D341Med (cell line): Measurements from ENCODE around the gene ITGA11.
A peak's percentile ranks its signal among the peaks of the same experiment; 100 is the strongest.

Experiments used
- DNase-seq: peaks from one replicate; pipeline ENCODE4 v3.0.0; 2012; ENCODE audit warnings: low spot score

ITGA11 gene

GRCh38 chr15:68265081-68265480, 166.9 kb downstream of the ITGA11 start:
- DNase-seq = no peak

DNA sequence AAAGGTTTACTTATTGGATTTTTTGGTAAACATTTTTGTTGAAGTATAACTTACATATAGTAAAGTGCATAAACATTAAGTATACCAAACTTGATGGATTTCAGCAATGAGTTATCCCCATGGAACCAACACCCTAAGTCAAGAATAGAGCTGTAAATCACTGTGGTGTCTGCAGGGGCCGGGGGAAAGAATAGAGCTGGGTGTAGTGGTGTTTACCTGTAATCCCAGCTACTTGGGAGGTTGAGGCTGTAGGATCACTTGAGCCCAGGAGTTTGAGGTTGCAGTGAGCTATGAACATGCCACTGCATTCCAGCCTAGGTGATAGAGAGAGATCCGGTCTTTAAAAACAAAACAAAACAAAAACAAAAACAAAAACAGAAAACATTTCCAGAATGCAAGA, 167.7 kb downstream of the ITGA11 start:
- DNase-seq = no peak

DNA sequence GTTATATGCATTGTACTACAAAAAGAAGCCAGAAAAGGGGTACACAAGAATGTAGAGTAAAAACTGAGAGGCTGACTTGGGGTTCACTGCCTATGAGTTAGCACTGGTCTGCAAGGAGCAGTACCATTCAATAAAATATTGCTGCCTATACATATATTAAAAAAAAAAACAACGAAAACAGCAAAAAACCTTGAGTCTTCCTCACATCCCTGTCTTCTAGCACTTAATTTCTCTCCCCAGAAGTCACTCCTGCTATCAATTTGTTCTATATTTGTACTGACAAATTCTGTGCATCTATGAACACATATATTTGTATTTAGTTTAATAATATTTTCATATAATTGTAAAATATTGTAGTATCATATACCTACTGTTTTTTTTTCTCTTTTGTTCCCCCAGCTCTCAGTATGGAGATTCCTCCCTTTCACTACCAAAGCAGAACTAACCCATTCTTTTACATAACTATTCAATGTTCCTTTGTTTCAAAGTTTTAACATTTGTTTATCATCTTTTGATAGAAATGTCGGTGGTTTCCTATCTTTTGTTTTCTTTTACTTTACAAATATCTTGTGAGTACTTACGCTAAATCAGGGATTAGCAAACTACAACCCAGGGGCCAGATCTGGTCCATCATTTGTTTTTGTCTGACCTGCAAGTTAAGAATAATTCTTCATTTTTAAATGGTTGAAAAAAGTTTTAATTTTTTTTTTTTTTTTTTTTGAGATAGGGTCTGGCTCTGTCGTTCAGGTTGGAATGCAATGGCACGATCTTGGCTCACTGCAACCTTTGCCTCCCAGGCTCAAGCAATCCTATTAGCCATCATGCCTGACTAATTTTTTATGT, 169.2 kb downstream of the ITGA11 start:
- no peak for DNase-seq

DNA sequence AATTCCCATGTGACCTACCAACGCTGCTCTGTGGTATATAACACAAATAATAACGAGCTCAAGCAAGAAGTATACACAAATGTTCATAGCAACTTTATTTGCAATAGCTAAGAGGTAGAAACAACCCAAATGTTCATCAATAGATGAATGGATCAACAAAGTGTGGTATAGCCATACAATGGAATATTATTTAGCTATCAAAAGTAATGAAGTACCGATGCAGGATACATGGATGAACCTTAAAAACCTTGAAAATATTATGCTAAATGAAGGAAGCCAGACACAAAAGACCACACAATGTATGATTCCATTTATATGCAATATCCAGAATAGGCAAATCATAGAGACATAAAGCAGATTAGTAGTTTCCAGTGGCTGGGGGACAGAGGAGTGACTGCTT, 170.0 kb downstream of the ITGA11 start:
- no peak for DNase-seq

DNA sequence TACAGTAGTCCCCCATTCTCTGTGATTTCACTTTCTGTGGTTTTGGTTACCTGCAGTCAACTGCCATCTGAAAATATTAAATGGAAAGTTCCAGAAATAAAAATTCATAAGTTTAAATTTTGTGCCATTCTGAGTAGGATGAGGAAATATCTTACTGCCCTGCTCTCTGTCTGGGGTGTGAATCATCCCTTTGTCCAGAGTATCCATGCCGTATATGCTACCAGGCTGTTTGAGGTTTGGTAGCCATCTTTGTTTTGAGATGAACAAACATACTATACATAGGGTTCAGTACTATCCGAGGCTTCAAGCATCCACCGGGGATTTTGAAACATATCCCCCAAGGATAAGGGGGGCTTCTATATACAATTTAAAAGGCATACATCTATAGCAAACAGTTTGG, 170.7 kb downstream of the ITGA11 start:
- no peak for DNase-seq

DNA sequence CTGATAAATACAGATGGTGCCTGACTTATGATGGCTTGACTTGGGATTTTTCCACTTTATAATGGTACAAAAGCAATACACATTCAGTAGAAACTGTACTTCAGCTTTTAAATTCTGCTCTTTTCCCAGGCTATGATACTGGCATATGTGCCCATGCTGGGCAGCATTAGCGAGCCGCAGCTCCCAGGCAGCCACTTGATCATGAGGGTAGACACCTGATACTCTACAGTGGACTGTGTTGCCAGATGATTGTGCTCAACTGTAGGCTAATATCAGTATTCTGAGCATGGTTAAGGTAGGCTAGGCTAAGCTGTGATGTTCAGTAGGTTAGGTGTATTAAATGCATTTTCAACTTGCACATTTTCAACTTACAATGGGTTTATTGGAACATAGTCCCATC, 172.1 kb downstream of the ITGA11 start:
- no peak for DNase-seq

GRCh38 chr15:68258692-68259091, 173.3 kb downstream of the ITGA11 start:
- DNase-seq = no peak

- DNase-seq = no peak
Observed at GRCh38 chr15:68256675-68257450, 175.1 kb downstream of the ITGA11 start.

GRCh38 chr15:68252925-68253534, 178.9 kb downstream of the ITGA11 start:
- peak; percentile 58 for DNase-seq

GRCh38 chr15:68249058-68249713, 182.8 kb downstream of the ITGA11 start:
- no peak for DNase-seq
